Muscle of back (tissue), 11 donors: Measurements from ENCODE around the gene TLCD3A. TPM values are rescaled to one million over a fixed set of nuclear protein-coding genes. Genes with fewer than 3 reads are reported as not detected.

Source experiments
- DNase-seq, 3 donors: peaks; one replicate each; pipeline versions ENCODE4 v3.0.0 to v3.0.0-alpha.2; 2013
- polyA plus RNA-seq, 10 donors: library from polyadenylated mRNA; unstranded; fragments of 120-200 nt; gene quantifications; one replicate each; pipeline ENCODE4 v1.2.1, GENCODE V29; 2013; ENCODE audit not compliant: insufficient read length in 10 of 10

The TLCD3A gene
- polyA plus RNA-seq, 10 donors, result 14.1 to 29.3 (median 17.7) TPM

DNA sequence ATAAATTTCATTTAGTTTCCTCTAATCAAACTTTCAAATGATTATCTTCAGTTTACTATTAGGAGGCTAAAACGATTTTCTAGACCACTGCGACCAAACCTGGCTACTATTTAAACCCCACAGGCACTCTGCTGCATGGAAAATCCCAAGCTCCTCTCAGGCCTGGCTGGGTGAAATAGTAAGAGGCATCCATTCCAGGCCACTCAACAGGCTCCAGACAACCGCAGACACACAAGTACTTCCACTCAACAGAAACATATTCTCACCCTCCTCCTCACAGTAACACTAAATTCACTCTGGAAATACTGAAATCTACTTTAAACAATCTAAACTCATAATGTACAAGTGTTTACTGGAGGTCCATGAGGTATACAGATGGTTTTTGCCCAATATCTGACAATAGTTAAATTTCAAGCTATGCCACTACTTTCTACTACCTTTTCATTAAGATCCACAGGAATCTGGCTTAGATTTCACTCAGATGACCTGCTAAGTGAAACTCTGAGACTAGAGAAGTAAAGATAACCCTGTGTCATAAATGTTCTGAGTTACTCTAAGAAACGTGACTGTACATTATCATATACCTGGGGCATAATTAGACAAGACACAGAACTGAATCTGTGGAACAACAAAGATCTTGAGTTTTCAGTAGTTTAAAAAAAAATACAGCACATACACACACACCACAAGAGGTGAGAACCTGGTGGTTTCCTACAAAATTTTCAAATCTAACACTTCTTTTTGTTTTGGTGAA, 28.1 kb upstream of the TLCD3A start:
- no peak for DNase-seq

DNA sequence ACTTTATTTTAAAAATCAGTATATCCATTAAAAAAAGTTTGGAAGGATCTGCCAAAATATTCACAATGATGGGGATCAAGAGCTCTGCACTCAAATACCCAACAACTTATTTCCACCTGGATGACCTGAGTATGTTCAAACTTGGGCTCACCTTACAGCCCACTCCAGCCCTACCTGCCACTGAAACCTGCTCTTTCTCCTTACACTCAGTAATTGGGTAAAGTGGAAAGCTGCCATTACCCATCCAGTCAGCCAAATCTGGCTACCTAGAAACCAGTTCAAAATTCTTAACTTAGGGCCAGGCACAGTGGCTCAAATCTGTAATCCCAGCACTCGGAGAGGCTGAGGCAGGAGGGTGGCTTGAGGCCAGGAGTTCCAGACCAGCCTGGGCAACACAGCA, 27.4 kb upstream of the TLCD3A start:
- DNase-seq, result no peak

GRCh38 chr17:705863-706262, 26.5 kb upstream of the TLCD3A start:
- no peak for DNase-seq

- no peak for DNase-seq
Measured at GRCh38 chr17:708132-708531, 24.3 kb upstream of the TLCD3A start.

- DNase-seq, result no peak
Measured at GRCh38 chr17:718075-718474, 14.3 kb upstream of the TLCD3A start.

DNA sequence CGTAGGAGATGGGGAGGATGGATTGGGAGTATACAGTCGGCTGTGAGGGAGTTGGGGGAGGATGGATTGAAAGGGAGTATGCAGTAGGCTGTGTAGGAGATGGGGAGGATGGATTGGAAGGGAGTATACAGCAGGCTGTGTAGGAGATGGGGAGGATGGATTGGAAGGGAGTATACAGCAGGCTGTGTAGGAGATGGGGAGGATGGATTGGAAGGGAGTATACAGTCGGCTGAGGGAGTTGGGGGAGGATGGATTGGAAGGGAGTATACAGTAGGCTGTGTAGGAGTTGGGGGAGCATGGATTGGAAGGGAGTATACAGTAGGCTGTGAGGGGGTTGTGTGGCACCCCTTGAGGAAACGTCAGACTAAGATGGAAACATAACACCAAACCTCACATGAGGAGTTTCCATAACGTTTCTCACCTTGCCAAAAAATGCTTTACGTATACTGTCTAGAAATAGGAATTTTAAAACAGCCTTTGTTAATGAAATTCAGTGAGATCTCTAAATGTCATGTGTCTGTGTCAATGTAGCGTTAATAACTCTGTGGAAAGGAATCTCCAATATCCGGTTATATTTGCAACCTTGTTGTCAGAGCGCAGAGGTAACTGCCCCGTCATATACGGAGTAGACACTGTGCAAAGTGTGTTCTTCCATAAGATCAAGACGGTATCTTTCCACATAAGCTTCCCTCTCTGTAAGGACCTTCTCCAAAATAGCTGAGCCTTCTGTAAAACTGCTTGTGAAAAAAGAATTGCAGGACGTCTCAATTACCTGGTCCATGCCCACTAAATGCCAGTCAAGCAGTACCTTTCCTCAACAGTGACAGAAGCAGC, 11.5 kb upstream of the TLCD3A start:
- no peak for DNase-seq

- no peak for DNase-seq
Measured at GRCh38 chr17:721540-721937, 10.9 kb upstream of the TLCD3A start.

DNA sequence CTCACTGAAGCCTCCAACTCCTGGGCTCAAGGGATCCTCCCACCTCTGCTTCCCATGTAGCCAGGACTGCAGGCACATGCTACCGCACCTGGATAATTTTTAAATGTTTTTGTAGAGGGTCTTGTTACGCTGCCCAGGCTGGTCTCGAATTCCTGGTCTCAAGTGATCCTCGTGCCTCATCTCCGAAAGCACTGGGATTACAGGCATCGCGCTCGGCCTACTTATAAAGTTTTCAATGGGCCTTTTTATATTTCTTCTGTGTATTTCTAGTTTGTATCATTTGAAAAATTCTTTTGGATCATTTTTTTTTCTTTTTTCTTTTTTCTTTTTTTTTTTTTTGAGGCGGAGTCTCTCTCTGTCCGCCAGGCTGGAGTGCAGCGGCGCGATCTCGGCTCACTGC, 7.3 kb upstream of the TLCD3A start:
- DNase-seq, result no peak

- DNase-seq, result no peak
Measured at GRCh38 chr17:725746-726145, 6.7 kb upstream of the TLCD3A start.

- DNase-seq, result no peak
Measured at GRCh38 chr17:726271-726919, 6.0 kb upstream of the TLCD3A start.

- DNase-seq, result no peak
Measured at GRCh38 chr17:728911-729310, 3.5 kb upstream of the TLCD3A start.

DNA sequence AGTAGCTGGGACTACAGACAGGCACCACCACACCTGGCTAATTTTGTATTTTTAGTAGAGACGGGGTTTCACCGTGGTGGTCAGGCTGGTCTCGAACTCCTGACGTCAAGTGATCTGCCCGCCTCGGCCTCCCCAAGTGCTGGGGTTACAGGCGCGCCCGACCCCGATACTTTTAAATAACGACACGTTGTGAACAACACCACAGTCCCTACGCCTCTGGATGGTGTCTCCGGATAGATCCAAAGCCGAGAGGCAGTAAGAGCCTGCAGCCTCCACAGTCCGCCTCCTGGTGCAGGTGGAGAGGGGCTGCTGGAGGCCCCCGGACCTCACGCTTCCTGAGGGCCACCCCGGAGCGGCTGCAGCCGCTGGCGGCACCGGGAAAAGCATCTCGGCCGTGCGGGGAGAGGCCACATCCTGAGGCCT, 741 bp upstream of the TLCD3A start:
- DNase-seq, result peak in 1 of 3 donors; percentile 21

GRCh38 chr17:732902-733720, 715 bp downstream of the TLCD3A start:
- peak in 2 of 3 donors; percentile 23 to 69 for DNase-seq

- DNase-seq, result no peak
Measured at GRCh38 chr17:733743-734142, 1.3 kb downstream of the TLCD3A start.

DNA sequence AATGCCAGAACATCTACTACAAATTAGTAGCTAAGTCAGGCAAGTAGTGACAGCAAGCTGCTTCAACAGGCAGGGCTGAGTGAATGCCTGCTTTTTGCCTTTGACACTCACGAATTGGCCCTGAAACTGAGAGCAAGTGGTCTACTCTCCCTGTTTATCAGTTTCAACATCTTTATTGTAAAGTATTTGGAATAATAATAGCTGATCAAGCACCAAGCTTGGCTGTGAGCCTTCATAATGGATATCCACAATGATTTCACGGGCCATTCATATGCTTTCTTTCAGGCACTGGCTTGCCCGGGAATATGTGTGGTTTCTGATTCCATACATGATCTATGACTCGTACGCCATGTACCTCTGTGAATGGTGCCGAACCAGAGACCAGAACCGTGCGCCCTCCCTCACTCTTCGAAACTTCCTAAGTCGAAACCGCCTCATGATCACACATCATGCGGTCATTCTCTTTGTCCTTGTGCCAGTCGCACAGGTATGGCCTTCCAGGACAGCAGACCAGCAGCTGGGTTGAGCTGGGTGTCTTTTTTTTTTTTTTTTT, 5.2 kb downstream of the TLCD3A start:
- DNase-seq, result no peak

GRCh38 chr17:740240-741017, 8.0 kb downstream of the TLCD3A start:
- DNase-seq, result peak in 2 of 3 donors; percentile 16 to 35

DNA sequence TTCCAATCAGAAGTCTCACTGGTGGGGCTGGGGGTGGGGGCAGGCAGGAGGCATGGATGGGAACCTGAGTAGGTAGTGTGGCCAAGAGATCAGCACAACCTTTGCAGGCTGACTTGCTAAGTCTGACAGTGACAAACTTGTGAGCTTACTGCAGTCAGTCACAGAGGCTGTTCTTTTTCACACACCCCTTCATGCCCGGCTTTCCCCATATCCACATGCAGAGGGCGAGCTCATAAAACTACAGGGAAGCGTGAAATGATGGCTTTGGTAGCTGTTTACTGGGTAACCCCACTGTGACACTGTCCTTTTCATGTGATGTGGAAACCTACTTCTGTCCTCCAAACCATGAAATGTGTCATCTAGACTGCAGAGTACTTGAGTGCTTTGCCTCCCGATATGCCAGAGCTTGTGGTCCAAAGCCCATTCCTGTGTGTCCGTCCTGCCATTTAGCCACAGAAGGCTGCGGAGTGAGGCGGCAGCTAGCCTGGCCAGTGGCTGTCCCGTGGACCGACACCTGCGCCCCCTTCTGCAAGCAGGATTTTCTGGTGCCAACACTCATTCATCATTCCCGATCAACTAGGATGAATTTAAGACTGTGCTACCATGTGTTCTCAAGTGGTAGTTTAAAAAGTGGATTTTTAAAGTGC, 9.9 kb downstream of the TLCD3A start:
- DNase-seq, result no peak

GRCh38 chr17:743139-743538, 10.7 kb downstream of the TLCD3A start:
- no peak for DNase-seq

DNA sequence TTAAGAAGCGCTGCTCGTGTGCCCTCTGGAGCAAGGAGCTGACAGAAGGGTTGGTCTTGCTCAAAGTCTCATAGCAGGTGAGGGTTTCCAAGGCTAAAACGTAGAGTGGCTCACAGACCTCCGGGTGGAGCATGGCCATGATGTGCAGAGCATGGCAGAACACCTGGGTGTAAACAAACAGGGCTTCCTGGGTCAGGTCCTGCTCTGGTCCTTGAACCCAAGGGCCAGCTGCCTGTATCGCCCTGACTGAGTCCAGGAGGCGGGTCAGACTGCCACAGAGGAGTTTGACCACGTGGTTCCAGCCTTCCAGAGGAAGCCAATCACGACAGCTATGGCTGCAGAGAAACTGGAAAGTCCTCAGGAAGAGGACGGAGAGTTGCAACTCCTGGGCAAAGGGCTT, 12.5 kb downstream of the TLCD3A start:
- DNase-seq, result no peak

GRCh38 chr17:745406-745805, 13.0 kb downstream of the TLCD3A start:
- DNase-seq, result no peak
